Kidney (tissue), 14 donors: ENCODE measurements around the gene SEC24A. TPM values are rescaled to one million over a fixed set of nuclear protein-coding genes. Genes with fewer than 3 reads are reported as not detected.

ENCODE experiments used
- DNase-seq, 5 donors: peaks; one replicate each; pipeline ENCODE4 v3.0.0-alpha.2; 2013 to 2020
- FAIRE-seq: peaks from 2 replicates; lab custom pipeline; 2012; peaks lifted over from hg19 to GRCh38; lab: Jason Lieb, UNC
- H3K27ac ChIP-seq, 2 donors: one replicate each; pipeline ENCODE4 v1.7.0; 2013; ENCODE audit warnings: low read depth in 2 of 2, low read length in 2 of 2, inconsistent platforms in 1 of 2
- H3K27me3 ChIP-seq: one replicate; pipeline ENCODE4 v1.7.1; 2013; ENCODE audit warnings: low read length, inconsistent platforms; ENCODE audit not compliant: control insufficient read depth, insufficient read depth
- H3K36me3 ChIP-seq, 3 donors: one replicate each; pipeline versions ENCODE4 v1.7.0 to v1.7.1; 2013; ENCODE audit warnings: low read length in 3 of 3, control low read depth in 1 of 3, inconsistent platforms in 1 of 3; ENCODE audit not compliant: insufficient read depth in 3 of 3, control insufficient read depth in 2 of 3
- H3K4me1 ChIP-seq, 3 donors: one replicate each; pipeline versions ENCODE4 v1.7.0 to v1.7.1; 2013; ENCODE audit warnings: low read length in 3 of 3, inconsistent platforms in 1 of 3, low read depth in 1 of 3; ENCODE audit not compliant: control insufficient read depth in 2 of 3, insufficient read depth in 2 of 3
- H3K4me3 ChIP-seq, 3 donors: one replicate each; pipeline versions ENCODE4 v1.7.0 to v1.8.1; 2013; ENCODE audit warnings: low read length in 3 of 3, control low read depth in 1 of 3, inconsistent platforms in 1 of 3
- H3K9ac ChIP-seq, 3 donors: one replicate each; pipeline versions ENCODE4 v1.7.0 to v1.7.1; 2013; ENCODE audit warnings: low read length in 3 of 3, control low read depth in 1 of 3, inconsistent platforms in 1 of 3
- H3K9me3 ChIP-seq, 3 donors: one replicate each; pipeline versions ENCODE4 v1.7.0 to v1.7.1; 2013; ENCODE audit warnings: low read length in 3 of 3, control low read depth in 1 of 3, inconsistent platforms in 1 of 3; ENCODE audit not compliant: control insufficient read depth in 2 of 3, insufficient read depth in 1 of 3
- intact Hi-C: fragments of 100-400 bp; cut with DNase I; formaldehyde crosslinking; loops from one replicate; pipeline ENCODE4 v1.11.1; 2022
- polyA plus RNA-seq: library from polyadenylated mRNA; stranded (reverse); fragments of 350-450 nt; fragmentation: Illumina TruSeq; extraction: RNeasy Lipid Tissue Mini Kit (QIAGEN cat#74804); gene quantifications from one replicate; pipeline ENCODE4 v1.2.3, GENCODE V29; 2014; ENCODE audit warnings: low read depth, low replicate concordance; ENCODE audit not compliant: insufficient read depth
- total RNA-seq: library from RNA; stranded (reverse); fragmentation: NEBNext Ultra II Directional; extraction: Animal tissue kit (Norgen Biotek cat#: 25700); gene quantifications from one replicate; pipeline ENCODE4 v1.2.1, GENCODE V29; 2021
- TF ChIP-seq, protein P1 (sequence below): IDR thresholded peaks from 3 replicates; pipeline ENCODE4 v1.5.1; 2012; ENCODE audit warnings: mild to moderate bottlenecking, moderate library complexity, borderline replicate concordance; ENCODE audit not compliant: insufficient read depth; ENCODE audit errors: extremely low read depth
- donor health status: control.
- donor health status: control.
- donor health status: control.
- donor health status: control.
- donor health status: control.
- donor health status: DM: yes; HTN: yes; CAD: no.
- donor health status: Normal renal cell carcinoma (clear cell type).

Gene SEC24A
- total and polyA plus RNA-seq, 2 donors from 2014 or later: 2.8 to 21.2 TPM

DNA sequence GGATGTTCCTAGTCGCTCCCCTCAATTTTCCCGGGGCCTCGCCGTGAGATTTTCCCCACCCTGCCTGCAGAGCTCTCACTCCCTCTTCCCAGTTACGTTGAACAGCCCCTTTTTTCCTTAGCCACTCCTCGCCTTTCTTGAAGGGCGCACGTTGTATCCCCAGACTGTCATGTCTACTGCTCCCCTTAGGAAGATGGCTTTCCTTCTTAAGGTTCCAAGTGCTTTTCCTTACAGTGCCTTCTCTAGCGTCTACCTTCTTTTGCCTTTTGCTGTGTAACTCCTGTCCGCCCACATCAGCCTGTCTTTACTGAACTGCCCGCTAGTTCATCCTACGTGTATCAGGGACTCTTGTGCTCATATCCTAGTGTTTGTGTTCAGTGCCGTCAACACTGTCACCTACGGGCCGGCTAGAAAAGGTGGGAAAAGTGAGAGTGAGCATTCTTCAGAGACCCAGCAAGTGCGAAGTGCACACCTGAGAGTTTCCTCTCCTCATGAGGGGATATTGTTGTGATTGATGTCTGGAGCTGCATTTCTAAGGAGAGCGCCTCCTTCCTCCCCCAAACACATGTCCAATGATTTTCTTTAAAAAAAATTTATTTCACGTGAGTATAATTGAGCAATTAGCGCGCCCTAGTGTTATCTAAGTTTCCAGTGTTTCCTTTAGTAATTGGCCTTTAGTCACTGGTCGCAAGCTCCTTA is 90.5 kb downstream of the SEC24A start:
- Histone ChIP-seq H3K36me3 (peaks cover 2 to 5% (median 3%) of the 10 kb centered on the region in 3 donors), H3K9ac (peak overlapping the region; percentile 83 to 98 (median 96)), H3K27ac (peak overlapping the region; percentile 38 to 93), H3K27me3 (no peaks in the 10 kb centered on the region), H3K4me1 (peaks cover 0 to 6% (median 4%) of the 10 kb centered on the region in 3 donors), H3K4me3 (peak overlapping the region; percentile 87 to 97 (median 88)), H3K9me3 (no peaks in the 10 kb centered on the region)
- FAIRE-seq (no peak), DNase-seq (peak in 4 of 5 donors; percentile 46 to 75 (median 70))
- TF ChIP-seq, protein P1, sequence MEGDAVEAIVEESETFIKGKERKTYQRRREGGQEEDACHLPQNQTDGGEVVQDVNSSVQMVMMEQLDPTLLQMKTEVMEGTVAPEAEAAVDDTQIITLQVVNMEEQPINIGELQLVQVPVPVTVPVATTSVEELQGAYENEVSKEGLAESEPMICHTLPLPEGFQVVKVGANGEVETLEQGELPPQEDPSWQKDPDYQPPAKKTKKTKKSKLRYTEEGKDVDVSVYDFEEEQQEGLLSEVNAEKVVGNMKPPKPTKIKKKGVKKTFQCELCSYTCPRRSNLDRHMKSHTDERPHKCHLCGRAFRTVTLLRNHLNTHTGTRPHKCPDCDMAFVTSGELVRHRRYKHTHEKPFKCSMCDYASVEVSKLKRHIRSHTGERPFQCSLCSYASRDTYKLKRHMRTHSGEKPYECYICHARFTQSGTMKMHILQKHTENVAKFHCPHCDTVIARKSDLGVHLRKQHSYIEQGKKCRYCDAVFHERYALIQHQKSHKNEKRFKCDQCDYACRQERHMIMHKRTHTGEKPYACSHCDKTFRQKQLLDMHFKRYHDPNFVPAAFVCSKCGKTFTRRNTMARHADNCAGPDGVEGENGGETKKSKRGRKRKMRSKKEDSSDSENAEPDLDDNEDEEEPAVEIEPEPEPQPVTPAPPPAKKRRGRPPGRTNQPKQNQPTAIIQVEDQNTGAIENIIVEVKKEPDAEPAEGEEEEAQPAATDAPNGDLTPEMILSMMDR: no peak
- intact Hi-C loops: no loop called here

DNA sequence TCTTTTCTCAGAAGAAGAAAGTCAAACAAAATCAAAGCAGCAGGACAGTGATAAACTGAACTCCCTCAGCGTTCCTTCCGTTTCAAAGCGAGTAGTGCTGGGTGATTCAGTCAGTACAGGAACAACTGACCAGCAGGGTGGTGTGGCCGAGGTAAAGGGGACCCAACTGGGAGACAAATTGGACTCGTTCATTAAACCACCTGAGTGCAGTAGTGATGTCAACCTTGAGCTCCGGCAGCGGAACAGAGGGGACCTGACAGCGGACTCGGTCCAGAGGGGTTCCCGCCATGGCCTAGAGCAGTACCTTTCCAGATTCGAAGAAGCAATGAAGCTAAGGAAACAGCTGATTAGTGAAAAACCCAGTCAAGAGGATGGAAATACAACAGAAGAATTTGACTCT is 92.5 kb downstream of the SEC24A start:
- H3K9me3 ChIP-seq: no peaks in the 10 kb centered on the region
- no peak overlapping the region for H3K27ac ChIP-seq
- H3K36me3 ChIP-seq: peaks cover 2 to 5% (median 3%) of the 10 kb centered on the region in 3 donors
- TF ChIP-seq, protein P1: no peak
- H3K9ac ChIP-seq: no peak overlapping the region
- H3K27me3 ChIP-seq: no peaks in the 10 kb centered on the region
- no peak overlapping the region for H3K4me3 ChIP-seq
- FAIRE-seq (no peak), DNase-seq (no peak)
- intact Hi-C loops: no loop called here
- H3K4me1 ChIP-seq: peaks cover 0 to 6% (median 4%) of the 10 kb centered on the region in 3 donors

- Histone ChIP-seq H3K9ac (no peak overlapping the region), H3K36me3 (peaks cover 2 to 5% (median 3%) of the 10 kb centered on the region in 3 donors), H3K27me3 (no peaks in the 10 kb centered on the region), H3K9me3 (no peaks in the 10 kb centered on the region), H3K27ac (no peak overlapping the region), H3K4me1 (peaks cover 0 to 6% (median 4%) of the 10 kb centered on the region in 3 donors), H3K4me3 (no peak overlapping the region)
- TF ChIP-seq, protein P1: no peak
- FAIRE-seq: no peak
- intact Hi-C loops: no loop called here
- no peak for DNase-seq
These were observed 93.5 kb downstream of the SEC24A start for GRCh38 chr5:134742134-134742533.
